Naive thymus-derived CD8-positive, alpha-beta T cell (primary cell): ENCODE measurements around the gene TMEM87A. TPM values are rescaled to one million over a fixed set of nuclear protein-coding genes. Genes with fewer than 3 reads are reported as not detected.

Experiments
- ATAC-seq, 2 donors: fragments of 150-1000 bp; cut with Tn5 transposase in 1 of 2; sonication (Bioruptor Pico), chemical (Tn5 transposase) in 1 of 2; 1 replicate in 1 of 2; 2 replicates in 1 of 2; pipeline ENCODE4 v1.10.0; 2021; ENCODE audit warnings: mild to moderate bottlenecking in 2 of 2, moderate library complexity in 2 of 2
- POLR2A ChIA-PET: fragments of 350-600 bp; sonication (Branson Sonifier 250); formaldehyde crosslinking; loops from one replicate; lab custom pipeline; 2021; ENCODE audit warnings: antibody characterized with exemption; lab: Charles Lee
- DNase-seq, 10 donors: peaks; one replicate each; pipeline versions ENCODE4 v3.0.0 to v3.0.0-alpha.2; 2020 to 2022
- H3K27ac Mint-ChIP-seq, 10 donors: one replicate each; pipeline ENCODE4 v1.8.0; 2020 to 2022; ENCODE audit warnings: mild to moderate bottlenecking in 10 of 10, mixed read lengths in 10 of 10, moderate library complexity in 4 of 10, inconsistent platforms in 1 of 10
- H3K27me3 Mint-ChIP-seq, 5 donors: one replicate each; pipeline ENCODE4 v1.8.0; 2021 to 2022; ENCODE audit warnings: mixed read lengths in 5 of 5
- H3K36me3 Mint-ChIP-seq, 3 donors: one replicate each; pipeline ENCODE4 v1.8.0; 2020 to 2022; ENCODE audit warnings: mixed read lengths in 3 of 3, mild to moderate bottlenecking in 2 of 3, inconsistent platforms in 1 of 3
- H3K4me1 Mint-ChIP-seq, 4 donors: one replicate each; pipeline ENCODE4 v1.8.0; 2021 to 2022; ENCODE audit warnings: mixed read lengths in 4 of 4
- H3K4me3 Mint-ChIP-seq, 10 donors: one replicate each; pipeline ENCODE4 v1.8.0; 2020 to 2022; ENCODE audit warnings: mild to moderate bottlenecking in 10 of 10, mixed read lengths in 10 of 10, moderate library complexity in 6 of 10, inconsistent platforms in 1 of 10
- H3K9me3 Mint-ChIP-seq, 9 donors: one replicate each; pipeline ENCODE4 v1.8.0; 2020 to 2022; ENCODE audit warnings: mixed read lengths in 9 of 9, mild to moderate bottlenecking in 3 of 9, inconsistent platforms in 1 of 9, moderate library complexity in 1 of 9
- polyA plus RNA-seq, 3 donors: library from polyadenylated mRNA; unstranded; fragments of 300-500 nt; fragmentation: Illumina TruSeq; gene quantifications; one replicate each; pipeline ENCODE4 v1.2.3, GENCODE V29; 2021
- total RNA-seq, 8 experiments: library from RNA in 2 of 8; stranded (reverse) in 2 of 8; gene quantifications; one replicate each; pipeline ENCODE4 v1.2.3 and lab custom pipeline; 2021 to 2026

The TMEM87A gene
- total and polyA plus RNA-seq, 5 experiments from 2014 or later: 48.9 to 63.7 (median 54.0) TPM

GRCh38 chr15:42215913-42216829 lies 57.1 kb downstream of the TMEM87A start:
- H3K36me3 Mint-ChIP-seq: peaks cover 0 to 82% (median 13%) of the 10 kb centered on the region in 3 donors
- no peak overlapping the region for H3K4me3 Mint-ChIP-seq
- ATAC-seq (no peak), DNase-seq (no peak)
- POLR2A ChIA-PET: no interaction called here
- H3K9me3 Mint-ChIP-seq: no peaks in the 10 kb centered on the region
- H3K4me1 Mint-ChIP-seq: peaks cover 0 to 7% (median 3%) of the 10 kb centered on the region in 4 donors
- no peaks in the 10 kb centered on the region for H3K27me3 Mint-ChIP-seq
- peak overlapping the region in 5 of 10 donors; percentile 2 to 77 (median 25) for H3K27ac Mint-ChIP-seq

- no peak for ATAC-seq
- H3K27me3 Mint-ChIP-seq: no peaks in the 10 kb centered on the region
- peaks cover 0 to 7% (median 3%) of the 10 kb centered on the region in 4 donors for H3K4me1 Mint-ChIP-seq
- H3K4me3 Mint-ChIP-seq: no peak overlapping the region
- DNase-seq: no peak
- POLR2A ChIA-PET: no interaction called here
- peaks cover 0 to 82% (median 15%) of the 10 kb centered on the region in 3 donors for H3K36me3 Mint-ChIP-seq
- H3K27ac Mint-ChIP-seq: peak overlapping the region in 4 of 10 donors; percentile 5 to 75 (median 50)
- H3K9me3 Mint-ChIP-seq: no peaks in the 10 kb centered on the region
Observed at GRCh38 chr15:42214600-42214999, 58.6 kb downstream of the TMEM87A start.

GRCh38 chr15:42213511-42213910 lies 59.7 kb downstream of the TMEM87A start:
- Mint-ChIP-seq H3K27me3 (no peaks in the 10 kb centered on the region), H3K36me3 (peaks cover 0 to 71% (median 11%) of the 10 kb centered on the region in 3 donors), H3K9me3 (no peaks in the 10 kb centered on the region), H3K4me1 (peaks cover 0 to 7% (median 3%) of the 10 kb centered on the region in 4 donors), H3K27ac (peak overlapping the region in 4 of 10 donors; percentile 5 to 76 (median 40)), H3K4me3 (no peak overlapping the region)
- POLR2A ChIA-PET: no interaction called here
- ATAC-seq (no peak), DNase-seq (no peak)

- DNase-seq (no peak), ATAC-seq (no peak)
- no peaks in the 10 kb centered on the region for H3K27me3 Mint-ChIP-seq
- H3K4me1 Mint-ChIP-seq: peaks cover 20 to 29% (median 27%) of the 10 kb centered on the region in 4 donors
- H3K9me3 Mint-ChIP-seq: no peaks in the 10 kb centered on the region
- POLR2A ChIA-PET: interaction anchor here (0.6 kb wide), 1 partner anchor 164 kb away, joined by 6 read pairs; no protein-coding TSS in a partner anchor
- no peak overlapping the region for H3K27ac Mint-ChIP-seq
- peaks cover 0 to 48% (median 11%) of the 10 kb centered on the region in 3 donors for H3K36me3 Mint-ChIP-seq
- H3K4me3 Mint-ChIP-seq: no peak overlapping the region
Observed at GRCh38 chr15:42210696-42211095, 62.5 kb downstream of the TMEM87A start.

GRCh38 chr15:42207674-42208579 lies 65.3 kb downstream of the TMEM87A start, which contains the start of gene VPS39:
Gene VPS39, minus strand, starts transcription at chr15:42208304. Its CDS starts 151 bp downstream, at chr15:42208153.
- H3K36me3 Mint-ChIP-seq: peaks cover 0 to 32% (median 8%) of the 10 kb centered on the region in 3 donors
- H3K9me3 Mint-ChIP-seq: no peaks in the 10 kb centered on the region
- H3K27me3 Mint-ChIP-seq: no peaks in the 10 kb centered on the region
- ATAC-seq (peak; percentile 97), DNase-seq (peak; percentile 72 to 90 (median 78))
- peak within 1 kb of the TSS; percentile 85 to 99 (median 96) for H3K27ac Mint-ChIP-seq
- H3K4me1 Mint-ChIP-seq: peaks cover 20 to 47% (median 40%) of the 10 kb centered on the region in 4 donors
- peak within 1 kb of the TSS; percentile 90 to 98 (median 96) for H3K4me3 Mint-ChIP-seq
- POLR2A ChIA-PET: interaction anchor here (0.5 to 3.8 kb wide), 7 partner anchors 20 to 1721 kb away, joined by 3 to 16 read pairs (median 3); partner anchors contain the start of genes GANC, TMEM87A and ZNF106

- Mint-ChIP-seq H3K4me1 (peaks cover 24 to 56% (median 48%) of the 10 kb centered on the region in 4 donors), H3K27me3 (no peaks in the 10 kb centered on the region), H3K36me3 (peaks cover 0 to 33% (median 4%) of the 10 kb centered on the region in 3 donors), H3K4me3 (peak overlapping the region; percentile 43 to 98 (median 94)), H3K27ac (peak overlapping the region; percentile 3 to 99 (median 49)), H3K9me3 (no peaks in the 10 kb centered on the region)
- DNase-seq (no peak), ATAC-seq (no peak)
- POLR2A ChIA-PET: interaction anchor here (3.8 kb wide), 1 partner anchor 68 kb away, joined by 16 read pairs; the partner anchor contains the start of genes GANC and TMEM87A
Observed at GRCh38 chr15:42206406-42206805, 66.8 kb downstream of the TMEM87A start.

GRCh38 chr15:42203891-42204290 lies 69.3 kb downstream of the TMEM87A start:
- DNase-seq (no peak), ATAC-seq (no peak)
- POLR2A ChIA-PET: no interaction called here
- Mint-ChIP-seq H3K9me3 (no peaks in the 10 kb centered on the region), H3K4me1 (peaks cover 31 to 70% (median 62%) of the 10 kb centered on the region in 4 donors), H3K36me3 (peaks cover 0 to 37% (median 8%) of the 10 kb centered on the region in 3 donors), H3K27me3 (no peaks in the 10 kb centered on the region), H3K4me3 (peak overlapping the region in 3 of 10 donors; percentile 22 to 68 (median 57)), H3K27ac (peak overlapping the region in 2 of 10 donors; percentile 63 to 71)

- peak overlapping the region in 3 of 10 donors; percentile 13 to 62 (median 59) for H3K27ac Mint-ChIP-seq
- H3K36me3 Mint-ChIP-seq: peaks cover 0 to 47% (median 15%) of the 10 kb centered on the region in 3 donors
- no peak for ATAC-seq
- no peak overlapping the region for H3K4me3 Mint-ChIP-seq
- H3K9me3 Mint-ChIP-seq: no peaks in the 10 kb centered on the region
- H3K27me3 Mint-ChIP-seq: no peaks in the 10 kb centered on the region
- DNase-seq: no peak
- POLR2A ChIA-PET: interaction anchor here (0.7 kb wide), 1 partner anchor 74 kb away, joined by 3 read pairs; no protein-coding TSS in a partner anchor
- H3K4me1 Mint-ChIP-seq: peaks cover 29 to 64% (median 53%) of the 10 kb centered on the region in 4 donors
Observed at GRCh38 chr15:42202653-42203052, 70.6 kb downstream of the TMEM87A start.

- H3K27me3 Mint-ChIP-seq: no peaks in the 10 kb centered on the region
- DNase-seq: no peak
- POLR2A ChIA-PET: no interaction called here
- peaks cover 0 to 56% (median 21%) of the 10 kb centered on the region in 3 donors for H3K36me3 Mint-ChIP-seq
- H3K4me1 Mint-ChIP-seq: peaks cover 27 to 55% (median 46%) of the 10 kb centered on the region in 4 donors
- H3K27ac Mint-ChIP-seq: no peak overlapping the region
- ATAC-seq: no peak
- no peaks in the 10 kb centered on the region for H3K9me3 Mint-ChIP-seq
- H3K4me3 Mint-ChIP-seq: no peak overlapping the region
Observed at GRCh38 chr15:42201801-42202200, 71.4 kb downstream of the TMEM87A start.

GRCh38 chr15:42199126-42199525 lies 74.1 kb downstream of the TMEM87A start:
- Mint-ChIP-seq H3K27me3 (no peaks in the 10 kb centered on the region), H3K36me3 (peaks cover 0 to 75% (median 36%) of the 10 kb centered on the region in 3 donors), H3K4me3 (no peak overlapping the region), H3K4me1 (peaks cover 15 to 45% (median 32%) of the 10 kb centered on the region in 4 donors), H3K27ac (no peak overlapping the region), H3K9me3 (no peaks in the 10 kb centered on the region)
- POLR2A ChIA-PET: no interaction called here
- no peak for ATAC-seq
- DNase-seq: no peak

- POLR2A ChIA-PET: no interaction called here
- H3K36me3 Mint-ChIP-seq: peaks cover 0 to 81% (median 36%) of the 10 kb centered on the region in 3 donors
- H3K27ac Mint-ChIP-seq: no peak overlapping the region
- H3K27me3 Mint-ChIP-seq: no peaks in the 10 kb centered on the region
- H3K4me3 Mint-ChIP-seq: no peak overlapping the region
- peaks cover 13 to 39% (median 31%) of the 10 kb centered on the region in 4 donors for H3K4me1 Mint-ChIP-seq
- DNase-seq (no peak), ATAC-seq (no peak)
- H3K9me3 Mint-ChIP-seq: no peaks in the 10 kb centered on the region
Observed at GRCh38 chr15:42198516-42198915, 74.7 kb downstream of the TMEM87A start.

- no peak for DNase-seq
- H3K27ac Mint-ChIP-seq: peak overlapping the region in 1 of 10 donors; percentile 55
- H3K4me1 Mint-ChIP-seq: peaks cover 9 to 28% (median 20%) of the 10 kb centered on the region in 4 donors
- H3K4me3 Mint-ChIP-seq: no peak overlapping the region
- POLR2A ChIA-PET: no interaction called here
- no peak for ATAC-seq
- no peaks in the 10 kb centered on the region for H3K27me3 Mint-ChIP-seq
- H3K9me3 Mint-ChIP-seq: no peaks in the 10 kb centered on the region
- H3K36me3 Mint-ChIP-seq: peaks cover 0 to 86% (median 36%) of the 10 kb centered on the region in 3 donors
Observed at GRCh38 chr15:42194513-42194912, 78.7 kb downstream of the TMEM87A start.
